ENCODE results near the gene BANF2.

GRCh38 chr20:17687800-17688199 is 12.0 kb upstream of the BANF2 start:
- no peak for TF ChIP-seq EZH2 (IDR thresholded peaks at IDR 0.05; ENCODE audit: borderline replicate concordance)
- TF ChIP-seq CTCF (IDR thresholded peaks at IDR 0.05; ENCODE audit: poor library complexity): no peak

Measured in hepatocyte (in vitro differentiated cells).